Keratinocyte (primary cell): ENCODE measurements around the gene TINAG. TPM values are rescaled to one million over a fixed set of nuclear protein-coding genes. Genes with fewer than 3 reads are reported as not detected.

Source experiments
- DNase-seq: peaks from one replicate; pipeline ENCODE4 v3.0.0-alpha.2; 2011; ENCODE audit warnings: low read depth, missing footprints, low spot score
- FAIRE-seq: peaks from 2 replicates; lab custom pipeline; 2011; peaks lifted over from hg19 to GRCh38; lab: Jason Lieb, UNC
- H2AFZ ChIP-seq: 2 replicates; pipeline ENCODE4 v1.6.0; 2012; ENCODE audit warnings: low read length, control low read depth, inconsistent platforms; ENCODE audit not compliant: control insufficient read depth
- H3K27ac ChIP-seq: 2 replicates; pipeline ENCODE4 v1.5.1; 2011; ENCODE audit warnings: low read length; ENCODE audit not compliant: control insufficient read depth, insufficient read depth
- H3K27me3 ChIP-seq: 3 replicates; pipeline ENCODE4 v1.6.0; 2011; ENCODE audit warnings: low read length; ENCODE audit not compliant: control insufficient read depth, insufficient read depth; ENCODE audit errors: extremely low read depth
- H3K36me3 ChIP-seq, 2 experiments: 2 replicates in 1 of 2; 3 replicates in 1 of 2; pipeline ENCODE4 v1.5.1; 2011; ENCODE audit warnings: low read length in 2 of 2, mild to moderate bottlenecking in 1 of 2; ENCODE audit not compliant: control insufficient read depth in 2 of 2, insufficient read depth in 2 of 2; ENCODE audit errors: extremely low read depth in 1 of 2
- H3K4me1 ChIP-seq: 3 replicates; pipeline ENCODE4 v1.5.1; 2011; ENCODE audit warnings: low read length; ENCODE audit not compliant: control insufficient read depth, insufficient read depth; ENCODE audit errors: extremely low read depth
- H3K4me2 ChIP-seq: 3 replicates; pipeline ENCODE4 v1.6.0; 2011; ENCODE audit warnings: low read depth, low read length; ENCODE audit not compliant: control insufficient read depth, insufficient read depth; ENCODE audit errors: extremely low read depth
- H3K4me3 ChIP-seq, 3 experiments: fragments of 200-600 bp in 1 of 3; sonication (generic) in 1 of 3; 2 replicates in 2 of 3; 3 replicates in 1 of 3; pipeline ENCODE4 v1.5.1; 2011 to 2016; ENCODE audit warnings: low read length in 3 of 3, mild to moderate bottlenecking in 3 of 3, control low read depth in 2 of 3, inconsistent platforms in 1 of 3, low read depth in 1 of 3, mixed read lengths in 1 of 3, mixed run types in 1 of 3, moderate library complexity in 1 of 3; ENCODE audit not compliant: control insufficient read depth in 2 of 3, insufficient read depth in 2 of 3; ENCODE audit errors: extremely low read depth in 1 of 3
- H3K79me2 ChIP-seq: 2 replicates; pipeline ENCODE4 v1.6.0; 2012; ENCODE audit warnings: low read length; ENCODE audit not compliant: control insufficient read depth, insufficient read depth
- H3K9ac ChIP-seq: 3 replicates; pipeline ENCODE4 v1.6.0; 2011; ENCODE audit warnings: low read length; ENCODE audit not compliant: control insufficient read depth, insufficient read depth; ENCODE audit errors: extremely low read depth
- H3K9me1 ChIP-seq: 3 replicates; pipeline ENCODE4 v1.6.0; 2011; ENCODE audit warnings: low read length; ENCODE audit not compliant: control insufficient read depth, insufficient read depth; ENCODE audit errors: extremely low read depth
- H3K9me3 ChIP-seq: 2 replicates; pipeline ENCODE4 v1.5.1; 2012; ENCODE audit warnings: low read depth, low read length; ENCODE audit not compliant: control insufficient read depth
- H4K20me1 ChIP-seq: 3 replicates; pipeline ENCODE4 v1.6.0; 2011; ENCODE audit warnings: low read length; ENCODE audit not compliant: control insufficient read depth, insufficient read depth; ENCODE audit errors: extremely low read depth
- EZH2 ChIP-seq: IDR thresholded peaks from one replicate; pipeline ENCODE4 v1.6.1; 2012; ENCODE audit warnings: inconsistent platforms, mild to moderate bottlenecking, low read length, moderate library complexity
- dilution Hi-C: fragments of 300-500 bp; cut with MboI; formaldehyde crosslinking; loops from one replicate; pipeline ENCODE4 v1.7.0; 2020; ENCODE audit warnings: low sequenced_read_pairs; ENCODE audit not compliant: extremely low pct_ligation_motif_present
- polyA plus RNA-seq, 5 experiments: library from polyadenylated mRNA; depleted of rRNA in 3 of 5; stranded (reverse) in 3 of 5; stranded (forward) in 1 of 5; unstranded in 1 of 5; fragments of >200 nt; gene quantifications; 1 replicate in 1 of 5; 2 replicates in 3 of 5; 3 replicates in 1 of 5; pipeline versions ENCODE4 v1.2.1 to v1.2.3, GENCODE V29; 2011 to 2012; ENCODE audit warnings: missing spikeins in 2 of 5, low read depth in 1 of 5, low replicate concordance in 1 of 5
- TF ChIP-seq, protein P1 (sequence below), 3 experiments: IDR thresholded peaks in 1 of 3; conservative IDR thresholded peaks in 1 of 3; optimal IDR thresholded peaks in 1 of 3; 2 replicates in 2 of 3; 3 replicates in 1 of 3; pipeline versions ENCODE3 to v1.5.1; 2011; ENCODE audit warnings: low read length in 3 of 3, mild to moderate bottlenecking in 3 of 3, moderate library complexity in 2 of 3, control low read depth in 1 of 3, inconsistent platforms in 1 of 3; ENCODE audit not compliant: insufficient read depth in 2 of 3; ENCODE audit errors: extremely low read depth in 1 of 3

Gene TINAG
- polyA plus RNA-seq, 1 donor (not counting 4 experiments of a cell fraction or from before 2014, with no cell fraction given): not detected

DNA sequence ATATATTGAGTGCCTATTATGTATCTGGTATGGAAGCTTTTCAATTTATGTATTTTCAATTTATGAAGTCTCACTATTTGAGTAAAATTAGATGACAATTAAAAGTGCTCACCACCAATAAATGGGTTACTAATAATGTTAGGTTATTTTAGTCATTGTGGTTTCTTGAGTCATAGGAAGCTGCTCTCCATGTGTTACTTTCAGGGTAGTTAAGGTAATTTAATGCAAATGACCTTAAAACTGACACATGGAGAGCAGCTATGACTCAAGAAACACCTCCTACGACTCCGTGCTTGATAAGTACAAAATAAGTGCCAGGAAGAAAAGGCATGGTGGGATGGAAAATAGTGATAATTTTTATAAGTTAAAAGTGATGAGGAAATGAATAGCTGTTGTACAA, 16.5 kb upstream of the TINAG start:
- Histone ChIP-seq H3K9me1 (no peaks in the 10 kb centered on the region), H3K4me2 (peak overlapping the region; percentile 33), H4K20me1 (no peaks in the 10 kb centered on the region), H3K9ac (peak overlapping the region; percentile 0), H3K27ac (peak overlapping the region; percentile 70), H3K27me3 (no peaks in the 10 kb centered on the region), H3K79me2 (no peaks in the 10 kb centered on the region), H3K4me1 (peaks cover 32% of the 10 kb centered on the region), H3K9me3 (no peaks in the 10 kb centered on the region), H3K4me3 (peak overlapping the region in 1 of 3 experiments; percentile 25), H3K36me3 (no peaks in the 10 kb centered on the region), H2AFZ (no peak overlapping the region)
- FAIRE-seq (peak; percentile 49), DNase-seq (peak; percentile 77)
- TF ChIP-seq EZH2: no peak
- TF ChIP-seq, protein P1, sequence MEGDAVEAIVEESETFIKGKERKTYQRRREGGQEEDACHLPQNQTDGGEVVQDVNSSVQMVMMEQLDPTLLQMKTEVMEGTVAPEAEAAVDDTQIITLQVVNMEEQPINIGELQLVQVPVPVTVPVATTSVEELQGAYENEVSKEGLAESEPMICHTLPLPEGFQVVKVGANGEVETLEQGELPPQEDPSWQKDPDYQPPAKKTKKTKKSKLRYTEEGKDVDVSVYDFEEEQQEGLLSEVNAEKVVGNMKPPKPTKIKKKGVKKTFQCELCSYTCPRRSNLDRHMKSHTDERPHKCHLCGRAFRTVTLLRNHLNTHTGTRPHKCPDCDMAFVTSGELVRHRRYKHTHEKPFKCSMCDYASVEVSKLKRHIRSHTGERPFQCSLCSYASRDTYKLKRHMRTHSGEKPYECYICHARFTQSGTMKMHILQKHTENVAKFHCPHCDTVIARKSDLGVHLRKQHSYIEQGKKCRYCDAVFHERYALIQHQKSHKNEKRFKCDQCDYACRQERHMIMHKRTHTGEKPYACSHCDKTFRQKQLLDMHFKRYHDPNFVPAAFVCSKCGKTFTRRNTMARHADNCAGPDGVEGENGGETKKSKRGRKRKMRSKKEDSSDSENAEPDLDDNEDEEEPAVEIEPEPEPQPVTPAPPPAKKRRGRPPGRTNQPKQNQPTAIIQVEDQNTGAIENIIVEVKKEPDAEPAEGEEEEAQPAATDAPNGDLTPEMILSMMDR (optimal IDR thresholded peaks at IDR 0.05 in 1 of 3, IDR thresholded peaks at IDR 0.05 in 1 of 3, conservative IDR thresholded peaks at IDR 0.05 in 1 of 3; ENCODE audit: extremely low read depth in 1 of 3, insufficient read depth in 2 of 3, low read length in 3 of 3): no peak
- dilution Hi-C loops: no loop called here

DNA sequence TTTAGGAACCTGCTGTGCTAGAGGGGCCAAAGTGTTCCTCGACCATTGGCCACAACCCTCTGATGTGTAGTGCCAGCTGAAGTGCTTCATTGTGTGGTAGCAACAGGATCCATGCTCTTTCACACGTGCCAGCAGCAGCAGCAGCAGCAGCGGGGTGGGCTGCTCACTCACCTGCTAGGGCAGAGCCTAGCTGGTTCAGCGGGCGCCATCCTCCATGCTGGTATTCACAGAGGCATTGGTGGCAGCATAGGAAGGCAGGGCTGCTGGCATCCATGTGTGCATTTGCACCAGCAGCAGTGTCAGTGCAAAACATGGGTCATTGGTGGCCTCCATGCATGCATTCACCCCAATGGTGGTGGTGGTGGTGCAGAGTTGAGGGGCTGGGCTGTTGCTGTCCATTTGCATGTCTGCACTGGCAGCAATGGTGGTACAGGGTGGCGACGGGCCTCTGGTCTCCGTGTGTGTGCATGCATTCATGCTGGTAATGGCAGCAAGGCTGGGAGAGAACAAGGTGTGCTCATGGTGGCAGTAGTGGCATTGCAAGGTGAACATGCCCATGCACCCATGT, 13.2 kb upstream of the TINAG start:
- no peaks in the 10 kb centered on the region for H3K9me3 ChIP-seq
- TF ChIP-seq, protein P1 (optimal IDR thresholded peaks at IDR 0.05 in 1 of 3, IDR thresholded peaks at IDR 0.05 in 1 of 3, conservative IDR thresholded peaks at IDR 0.05 in 1 of 3; ENCODE audit: extremely low read depth in 1 of 3, insufficient read depth in 2 of 3, low read length in 3 of 3): no peak
- TF ChIP-seq EZH2: no peak
- H3K9ac ChIP-seq: no peak overlapping the region
- no peak overlapping the region for H2AFZ ChIP-seq
- no peaks in the 10 kb centered on the region for H3K9me1 ChIP-seq
- no peak overlapping the region for H3K4me3 ChIP-seq
- no peaks in the 10 kb centered on the region for H4K20me1 ChIP-seq
- H3K79me2 ChIP-seq: no peaks in the 10 kb centered on the region
- dilution Hi-C loops: no loop called here
- no peak overlapping the region for H3K4me2 ChIP-seq
- H3K27me3 ChIP-seq: no peaks in the 10 kb centered on the region
- FAIRE-seq (no peak), DNase-seq (no peak)
- peaks cover 25% of the 10 kb centered on the region for H3K4me1 ChIP-seq
- no peak overlapping the region for H3K27ac ChIP-seq
- no peaks in the 10 kb centered on the region for H3K36me3 ChIP-seq
